ENCODE results near the gene NUP88. TPM values are rescaled to one million over a fixed set of nuclear protein-coding genes. Genes with fewer than 3 reads are reported as not detected.
A peak's percentile ranks its signal among the peaks of the same experiment; 100 is the strongest.

Gene NUP88
- total and polyA plus RNA-seq, 4 donors = 39.6 to 124 (median 57.4) TPM

GRCh38 chr17:5419959-5420653, 644 bp upstream of the NUP88 start, which contains the start of gene RPAIN:
RPAIN (plus strand) TSS chr17:5420182; CDS start chr17:5420211, 29 bp downstream.
- H3K4me1 ChIP-seq (ENCODE audit: control insufficient read depth in 4 of 4, insufficient read depth in 4 of 4, low read length in 3 of 4) = peaks cover 3 to 29% (median 23%) of the 10 kb centered on the region in 4 donors
- peaks cover 0 to 32% (median 29%) of the 10 kb centered on the region in 4 donors for H3K36me3 ChIP-seq (ENCODE audit: control insufficient read depth in 4 of 4, insufficient read depth in 3 of 4, low read depth in 1 of 4, low read length in 3 of 4)
- H3K27ac ChIP-seq (ENCODE audit: low read depth in 1 of 2, low read length in 2 of 2) = peak within 1 kb of the TSS; percentile 98 to 99
- under 1% methylated on average over 41 of the region's 41 CpGs for WGBS
- TF ChIP-seq HNF4A (conservative IDR thresholded peaks at IDR 0.05) (peak; percentile 39 to 51), TAF1 (conservative IDR thresholded peaks at IDR 0.05) (peak; percentile 93), FOXA1 (IDR thresholded peaks at IDR 0.05) (no peak), RAD21 (IDR thresholded peaks at IDR 0.05) (peak; percentile 40 to 46), REST (IDR thresholded peaks at IDR 0.05) (peak; percentile 24), JUND (IDR thresholded peaks at IDR 0.05) (no peak), CTCF (IDR thresholded peaks at IDR 0.05; ENCODE audit: low read depth, low read length, missing input control) (no peak), GABPA (IDR thresholded peaks at IDR 0.05 in 1 of 2, conservative IDR thresholded peaks at IDR 0.05 in 1 of 2) (peak in 1 of 2 donors; percentile 83), NR2F2 (IDR thresholded peaks at IDR 0.05) (no peak), RXRA (IDR thresholded peaks at IDR 0.05) (peak; percentile 35 to 59), MAX (IDR thresholded peaks at IDR 0.05) (peak; percentile 99), SP1 (IDR thresholded peaks at IDR 0.05) (peak; percentile 51), HNF4G (IDR thresholded peaks at IDR 0.05) (no peak), ATF3 (IDR thresholded peaks at IDR 0.05) (no peak), YY1 (IDR thresholded peaks at IDR 0.05) (peak; percentile 73), EGR1 (IDR thresholded peaks at IDR 0.05; ENCODE audit: low read depth in 2 of 2) (no peak), FOXA2 (IDR thresholded peaks at IDR 0.05) (peak; percentile 15), ZBTB33 (IDR thresholded peaks at IDR 0.05) (peak; percentile 77)
- no peaks in the 10 kb centered on the region for H3K9me3 ChIP-seq (ENCODE audit: control insufficient read depth in 4 of 4, low read length in 3 of 4)
- H3K9ac ChIP-seq (ENCODE audit: low read depth in 1 of 2, low read length in 2 of 2) = peak within 1 kb of the TSS; percentile 94 to 98
- peak; percentile 85 for DNase-seq (ENCODE audit: low spot score)
- peak within 1 kb of the TSS; percentile 89 to 96 (median 90) for H3K4me3 ChIP-seq (ENCODE audit: low read depth in 1 of 3, low read length in 3 of 3)
- no peaks in the 10 kb centered on the region for H3K27me3 ChIP-seq (ENCODE audit: control insufficient read depth in 4 of 4, insufficient read depth in 4 of 4, low read length in 3 of 4)

Measured in liver (tissue), 9 donors.